Activated CD4-positive, alpha-beta T cell treated with anti-CD3 and anti-CD28 coated beads for 48 hours (primary cell): ENCODE data around the gene PNMA1.

Experiments used
- DNase-seq: peaks from one replicate; pipeline ENCODE4 v3.0.0-alpha.2; 2020

PNMA1 gene

GRCh38 chr14:73750531-73750901 is 36.3 kb upstream of the PNMA1 start:
- DNase-seq, result no peak

GRCh38 chr14:73749706-73750530 is 35.7 kb upstream of the PNMA1 start:
- no peak for DNase-seq

DNA sequence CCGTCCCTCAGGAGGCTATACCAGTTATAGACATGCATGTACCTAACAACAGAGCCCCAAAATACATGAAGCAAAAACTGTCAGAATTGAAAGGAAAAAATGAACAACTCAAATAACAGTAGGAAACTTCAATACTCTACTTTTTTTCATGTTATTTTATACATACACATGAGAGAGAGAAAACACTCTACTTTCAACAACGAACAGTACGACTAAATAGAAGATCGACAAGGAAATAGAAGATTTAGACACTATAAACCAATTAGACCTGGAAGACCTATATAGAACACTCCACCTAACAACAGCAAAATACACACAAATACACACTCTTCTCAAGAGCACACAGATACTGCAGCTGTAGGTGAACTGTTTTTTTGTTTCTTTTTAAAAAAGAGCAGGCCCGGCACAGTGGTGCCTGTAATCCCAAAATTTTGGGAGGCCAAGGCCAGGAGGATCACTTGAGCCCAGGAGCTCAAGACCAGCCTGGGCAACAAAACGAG is 34.7 kb upstream of the PNMA1 start:
- no peak for DNase-seq

DNA sequence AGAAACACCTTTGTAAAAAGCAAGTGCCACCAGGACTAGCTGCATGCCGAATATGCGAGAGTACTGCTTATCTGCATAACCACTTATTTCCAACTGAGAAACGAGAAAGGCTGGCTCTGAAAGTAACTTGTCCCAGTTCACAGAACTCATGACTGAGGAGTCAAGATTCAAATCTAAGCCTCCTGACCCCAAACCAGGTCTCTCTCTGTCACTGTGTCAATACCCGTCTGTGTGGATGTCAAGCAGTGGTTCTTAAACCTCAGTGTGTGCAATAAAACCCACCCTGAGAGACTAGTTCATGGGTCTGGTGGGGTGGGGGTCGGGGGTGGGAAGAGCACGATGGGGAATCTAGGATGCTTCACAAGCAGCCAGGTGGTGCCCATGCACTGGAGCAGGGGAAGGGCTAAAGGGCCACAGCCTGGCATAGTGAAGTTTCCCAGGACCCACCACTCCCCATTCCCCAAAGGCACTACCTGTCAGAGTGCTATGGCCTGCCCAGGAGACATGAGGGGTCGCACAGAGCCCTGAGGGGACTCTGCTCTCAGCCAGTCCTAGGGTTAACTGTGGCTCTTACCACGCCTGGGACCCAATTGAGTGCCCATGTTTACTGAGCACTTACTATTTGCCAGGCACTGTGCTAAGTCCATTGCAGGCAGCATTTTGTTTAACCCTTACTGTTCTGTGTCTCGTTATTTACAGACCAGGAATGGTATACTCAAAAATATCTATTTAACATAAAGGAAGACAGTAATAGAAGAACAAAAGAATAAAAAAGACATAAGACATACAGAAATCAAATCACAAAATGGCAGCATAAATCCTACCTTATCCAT is 33.4 kb upstream of the PNMA1 start:
- DNase-seq, result no peak

DNA sequence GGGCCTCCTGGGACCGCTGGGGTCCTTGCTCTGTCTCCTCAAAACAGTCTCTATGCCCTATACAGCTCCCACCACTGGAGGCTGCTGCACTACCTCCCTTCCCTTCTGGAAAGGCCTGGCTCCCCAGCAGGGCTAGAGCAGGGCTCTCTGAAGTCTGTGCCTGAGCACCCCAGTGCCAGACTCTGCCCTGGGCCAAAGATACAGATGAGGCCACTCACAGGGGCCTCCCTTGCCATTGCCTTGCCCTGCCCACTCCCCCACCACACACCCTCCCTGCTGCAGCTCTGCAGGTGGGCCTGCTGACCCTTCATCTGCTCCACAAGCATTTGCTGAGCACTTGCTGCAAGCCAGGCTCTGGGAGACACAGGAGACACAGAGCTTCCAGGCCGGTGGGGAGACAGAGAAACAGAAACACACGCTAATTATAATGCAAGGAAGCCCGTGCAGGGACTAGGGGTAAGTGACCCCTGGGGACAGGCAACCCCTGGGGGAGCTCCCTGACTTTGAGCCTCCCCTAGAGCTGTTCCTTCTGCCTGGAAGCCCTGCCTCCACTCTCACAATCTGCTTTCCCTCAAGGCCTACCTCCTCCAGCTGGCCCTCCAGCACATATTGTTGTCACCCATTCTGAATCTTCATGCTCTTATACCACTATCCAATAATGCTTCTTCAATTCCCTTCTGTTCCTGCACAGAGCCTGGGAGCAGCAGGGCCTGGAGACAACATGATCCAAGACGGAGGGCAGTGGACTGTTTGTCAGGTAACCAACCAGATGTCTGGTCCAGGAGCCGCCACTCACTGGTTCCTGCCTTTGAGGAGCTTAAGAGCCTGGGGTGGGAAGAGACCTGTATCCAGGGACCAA is 32.6 kb upstream of the PNMA1 start:
- DNase-seq, result no peak

- DNase-seq, result no peak
These were observed 31.7 kb upstream of the PNMA1 start for GRCh38 chr14:73745571-73746519.

- no peak for DNase-seq
These were observed 30.8 kb upstream of the PNMA1 start for GRCh38 chr14:73744874-73745529.

- no peak for DNase-seq
These were observed 30.1 kb upstream of the PNMA1 start for GRCh38 chr14:73744175-73744867.

DNA sequence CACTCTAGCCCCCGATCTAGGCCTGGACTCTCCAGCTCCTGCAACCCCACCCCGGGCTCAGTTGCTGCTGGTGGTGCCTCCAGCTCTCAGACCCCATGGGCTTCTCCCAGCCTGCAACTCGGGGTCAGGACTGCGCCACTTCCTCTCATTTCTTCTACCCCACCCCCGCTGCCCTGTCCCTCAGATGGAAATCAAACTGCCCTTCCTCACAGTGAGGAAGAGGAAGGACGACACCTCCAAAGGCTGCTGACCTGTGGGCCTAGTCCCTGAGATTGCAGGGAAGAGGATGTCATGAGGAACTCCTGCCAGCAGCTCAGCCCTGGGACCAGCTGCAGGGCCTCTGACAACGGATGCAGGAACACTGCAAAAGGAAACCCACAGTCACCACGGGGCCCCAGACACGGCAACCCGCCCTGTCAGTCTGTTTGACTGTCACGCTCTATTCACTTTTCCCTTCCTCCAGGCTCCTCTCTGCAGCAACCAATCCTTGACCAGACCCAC is 29.3 kb upstream of the PNMA1 start:
- peak; percentile 70 for DNase-seq

- DNase-seq, result peak; percentile 50
These were observed 28.5 kb upstream of the PNMA1 start for GRCh38 chr14:73742520-73743238.

DNA sequence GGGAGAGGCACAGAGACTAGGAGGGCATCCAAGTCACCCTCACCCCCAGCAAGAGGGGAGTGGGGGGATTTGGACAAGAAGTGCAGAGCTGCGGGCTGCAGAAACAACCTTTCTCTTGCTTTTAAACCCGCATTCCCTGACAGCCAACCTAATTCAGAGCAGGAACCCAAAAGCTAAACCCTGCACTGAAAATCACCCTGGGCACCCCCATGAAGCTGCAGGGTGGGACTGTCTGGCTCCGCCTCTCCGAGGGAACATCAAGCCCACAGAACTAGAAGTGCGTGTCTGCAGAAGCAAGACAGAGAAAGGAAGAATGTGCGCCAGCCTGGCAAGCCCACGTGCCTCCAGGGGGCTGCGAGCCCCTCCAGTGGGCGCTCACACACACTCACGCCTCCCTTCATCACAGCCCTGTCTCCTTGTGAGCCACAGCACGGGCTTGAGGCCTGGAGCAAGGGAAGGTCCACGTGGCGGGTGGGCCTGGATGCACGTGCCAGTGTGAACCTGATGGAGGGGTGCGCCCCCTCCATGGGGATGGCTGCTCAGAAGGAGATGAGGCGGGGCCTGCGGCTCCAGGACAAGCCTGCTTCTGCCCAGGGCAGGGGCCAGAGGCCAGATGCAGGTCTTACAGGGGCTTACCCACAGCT is 27.8 kb upstream of the PNMA1 start:
- DNase-seq, result peak; percentile 56

DNA sequence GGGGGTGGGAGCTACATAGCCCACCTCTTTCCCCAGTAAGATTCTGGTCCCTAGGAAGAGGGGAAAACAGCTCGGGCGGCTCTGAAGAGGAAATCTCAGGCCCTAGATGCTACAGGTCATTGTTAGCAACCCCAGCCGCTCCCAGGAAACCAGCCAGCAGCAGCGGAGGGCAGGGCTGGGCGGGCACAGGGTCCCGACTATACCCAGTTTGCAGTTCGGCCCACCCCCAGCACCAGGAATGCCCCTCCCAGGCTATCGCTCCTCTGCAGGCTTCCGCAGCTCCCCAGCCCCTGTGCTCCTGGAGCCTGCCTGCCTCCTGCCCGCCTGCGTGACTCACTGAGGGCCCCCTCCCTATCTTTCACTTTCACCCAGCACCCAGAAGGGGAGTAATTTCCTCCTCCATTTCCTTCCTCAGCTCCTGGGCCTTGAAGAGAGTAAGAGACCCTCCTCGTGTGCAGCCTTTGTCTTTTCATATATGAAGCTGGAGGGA is 27.2 kb upstream of the PNMA1 start:
- DNase-seq, result peak; percentile 80

- DNase-seq, result no peak
These were observed 26.6 kb upstream of the PNMA1 start for GRCh38 chr14:73740618-73741326.

DNA sequence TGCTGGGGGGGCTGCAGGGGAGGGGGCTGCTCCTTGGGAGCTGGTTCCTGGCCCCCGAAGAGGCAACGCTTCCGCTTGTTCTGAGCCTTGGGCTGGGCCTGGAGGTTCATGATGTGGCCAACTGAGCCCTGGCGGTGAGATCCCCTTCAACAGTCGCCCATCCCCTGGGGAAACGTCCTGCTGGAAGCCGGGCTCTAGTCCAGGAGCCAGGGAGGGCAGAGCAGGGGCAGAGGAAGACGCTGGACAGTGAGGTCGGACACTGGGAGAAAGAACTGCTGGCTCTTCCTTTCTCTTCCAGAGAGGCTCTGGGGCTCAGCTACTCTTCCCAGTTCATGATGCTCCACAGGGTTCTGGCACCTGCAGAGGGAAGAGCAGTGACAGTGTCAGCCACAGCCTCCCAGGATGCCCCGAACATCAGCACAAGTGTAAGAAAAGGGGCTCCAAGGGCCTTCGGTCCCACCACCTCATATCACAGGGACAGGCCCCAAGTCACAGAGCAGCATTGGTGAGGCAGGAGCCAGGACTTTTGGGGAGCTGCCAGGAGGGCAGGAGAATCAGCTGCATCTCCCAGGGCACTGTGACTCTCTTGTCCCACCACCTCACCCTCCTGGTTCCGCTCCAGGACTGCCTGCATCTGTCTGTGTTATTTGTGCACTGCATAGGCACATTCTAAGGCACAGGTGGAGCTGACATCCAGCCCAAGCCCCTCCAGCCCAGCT is 25.9 kb upstream of the PNMA1 start:
- DNase-seq, result no peak

GRCh38 chr14:73739174-73739898 is 25.2 kb upstream of the PNMA1 start:
- DNase-seq, result no peak

DNA sequence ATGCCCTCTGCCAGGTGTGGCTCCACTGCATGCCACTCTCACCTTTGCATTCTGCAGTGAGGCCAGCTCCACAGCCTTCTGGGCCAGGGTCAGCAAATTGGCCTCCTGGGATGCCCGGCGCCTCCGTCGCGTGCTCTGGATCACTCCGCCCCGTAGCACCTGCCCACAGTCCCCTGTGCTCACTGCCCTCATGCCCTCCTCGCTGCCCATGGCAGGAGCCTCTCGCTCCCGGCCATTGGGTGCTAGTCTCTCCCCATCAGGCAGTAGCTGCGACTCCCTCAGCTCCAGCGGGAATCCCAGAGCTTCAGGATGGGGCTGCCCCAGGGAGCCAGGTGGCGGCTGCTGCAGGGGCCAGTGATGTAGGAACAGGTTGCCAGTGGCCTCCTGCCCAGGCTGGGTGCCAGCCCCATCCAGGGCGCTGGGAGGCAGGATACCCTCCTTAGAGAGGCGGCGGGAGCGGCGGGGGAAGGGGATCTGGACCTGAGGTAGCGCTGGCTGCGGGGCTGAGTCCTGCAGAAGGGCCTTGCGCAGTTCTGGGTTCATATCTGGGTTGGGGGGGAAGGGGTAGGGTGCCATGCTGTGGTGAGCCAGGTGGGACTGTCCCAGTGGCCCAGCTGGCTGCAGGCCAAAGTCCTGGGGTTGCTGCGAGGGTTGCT is 24.5 kb upstream of the PNMA1 start:
- DNase-seq, result no peak
